OCI-LY7 (cell line): ENCODE results near the gene INTS3. TPM values are rescaled to one million over a fixed set of nuclear protein-coding genes. Genes with fewer than 3 reads are reported as not detected.

Experiments
- BruUV-seq: library from RNA; stranded (reverse); fragments of 400-500 nt; replicated peaks from 2 replicates; lab custom pipeline; 2021; lab: Mats Ljungman, UMichigan
- CTCF ChIA-PET: fragments of 300-600 bp; sonication (Branson Sonifier 250); formaldehyde crosslinking; loops from one replicate; lab custom pipeline; 2022; ENCODE audit warnings: antibody characterized with exemption; ENCODE audit not compliant: unreplicated experiment; lab: Charles Lee
- POLR2A ChIA-PET: fragments of 300-600 bp; sonication (Branson Sonifier 250); formaldehyde crosslinking; loops from one replicate; lab custom pipeline; 2022; ENCODE audit warnings: antibody characterized with exemption; lab: Charles Lee
- DNase-seq: peaks from one replicate; pipeline ENCODE4 v3.0.0-alpha.2; 2015; ENCODE audit warnings: low spot score
- H2AFZ ChIP-seq: fragments of 200-600 bp; sonication (generic), shearing (Covaris generic); 2 replicates; pipeline ENCODE4 v1.6.1; 2014; ENCODE audit warnings: mild to moderate bottlenecking, antibody characterized with exemption, low read length, moderate library complexity
- H3K27ac ChIP-seq: fragments of 200-600 bp; sonication (generic); 2 replicates; pipeline ENCODE4 v1.5.1; 2014; ENCODE audit warnings: mixed run types, low read depth, mild to moderate bottlenecking, moderate library complexity, low read length, inconsistent platforms; ENCODE audit not compliant: poor library complexity, severe bottlenecking
- H3K36me3 ChIP-seq: fragments of 200-600 bp; sonication (generic); 2 replicates; pipeline ENCODE4 v1.6.1; 2014; ENCODE audit warnings: mild to moderate bottlenecking, antibody characterized with exemption, low read length, moderate library complexity, mixed read lengths; ENCODE audit not compliant: insufficient read depth
- H3K4me1 ChIP-seq: fragments of 200-600 bp; sonication (generic); 2 replicates; pipeline ENCODE4 v1.5.1; 2014; ENCODE audit warnings: mild to moderate bottlenecking, low read length; ENCODE audit not compliant: insufficient read depth, poor library complexity, severe bottlenecking
- H3K4me2 ChIP-seq: fragments of 200-600 bp; sonication (generic); 2 replicates; pipeline ENCODE4 v1.6.1; 2014; ENCODE audit warnings: mild to moderate bottlenecking, low read length
- H3K4me3 ChIP-seq: fragments of 200-600 bp; sonication (generic); 2 replicates; pipeline ENCODE4 v1.5.1; 2014; ENCODE audit warnings: mild to moderate bottlenecking, low read depth, low read length; ENCODE audit not compliant: poor library complexity, severe bottlenecking
- H3K79me2 ChIP-seq: fragments of 200-600 bp; sonication (generic); 2 replicates; pipeline ENCODE4 v1.6.1; 2016; ENCODE audit warnings: low read depth, mild to moderate bottlenecking, low read length, moderate library complexity, mixed read lengths; ENCODE audit not compliant: insufficient read depth
- H3K9me2 ChIP-seq: fragments of 200-600 bp; sonication (generic); 2 replicates; pipeline ENCODE4 v1.6.1; 2016; ENCODE audit warnings: mild to moderate bottlenecking, low read length, mixed read lengths; ENCODE audit not compliant: insufficient read depth
- H3K9me3 ChIP-seq: fragments of 200-600 bp; sonication (generic); 2 replicates; pipeline ENCODE4 v1.6.1; 2014; ENCODE audit warnings: mild to moderate bottlenecking, mixed run types, low read length, mixed read lengths
- H4K20me1 ChIP-seq: fragments of 200-600 bp; sonication (generic); 2 replicates; pipeline ENCODE4 v1.6.1; 2014; ENCODE audit warnings: mild to moderate bottlenecking, antibody characterized with exemption, low read length, moderate library complexity, mixed read lengths; ENCODE audit not compliant: insufficient read depth
- EZH2phosphoT487 ChIP-seq: fragments of 200-600 bp; sonication (generic); IDR thresholded peaks from 2 replicates; pipeline ENCODE4 v1.6.1; 2018; ENCODE audit warnings: low read depth, borderline replicate concordance, mild to moderate bottlenecking, mixed run types, antibody characterized with exemption, low read length, moderate library complexity, mixed read lengths
- intact Hi-C: fragments of 100-400 bp; cut with micrococcal nuclease; formaldehyde crosslinking; loops from one replicate; pipeline ENCODE4 v1.10.0; 2022; ENCODE audit not compliant: unreplicated experiment
- total RNA-seq, 2 experiments: library from RNA; depleted of rRNA in 1 of 2; stranded (reverse); fragments of >200 nt in 1 of 2; shearing (Covaris generic) in 1 of 2; gene quantifications; 2 replicates each; pipeline ENCODE4 v1.2.3, GENCODE V29; 2014 to 2022
- TF ChIP-seq, protein P1 (sequence below): fragments of 200-600 bp; sonication (generic); conservative IDR thresholded peaks from 2 replicates; pipeline ENCODE4 v1.5.1; 2014; ENCODE audit warnings: mild to moderate bottlenecking, antibody characterized with exemption, low read length, moderate library complexity, mixed read lengths

The INTS3 gene
- total RNA-seq, 2 experiments from 2014 or later, result 33.5 to 67.3 TPM

- Histone ChIP-seq H3K36me3 (peaks cover 20% of the 10 kb centered on the region), H3K27ac (peak overlapping the region; percentile 64), H3K4me1 (peaks cover 24% of the 10 kb centered on the region), H3K4me2 (peak overlapping the region; percentile 95), H3K9me3 (no peaks in the 10 kb centered on the region), H2AFZ (peak overlapping the region; percentile 27; the same call in 1 of the 2 replicates), H3K9me2 (no peaks in the 10 kb centered on the region), H4K20me1 (no peaks in the 10 kb centered on the region), H3K79me2 (peaks cover 22% of the 10 kb centered on the region; the same call in 1 of the 2 replicates), H3K4me3 (peak overlapping the region; percentile 93)
- peak; percentile 53 for DNase-seq
- ChIA-PET CTCF (interaction anchor here (0.5 kb wide), 1 partner anchor 439 kb away, joined by 4 read pairs; no protein-coding TSS in a partner anchor), POLR2A (interaction anchor here (1.0 to 1.2 kb wide), 2 partner anchors 8 to 45 kb away, joined by 3 read pairs; no protein-coding TSS in a partner anchor)
- intact Hi-C loops, result loop anchor here (1.0 kb wide), 1 partner anchor 57 kb away; no protein-coding TSS in a partner anchor
- TF ChIP-seq, protein P1, sequence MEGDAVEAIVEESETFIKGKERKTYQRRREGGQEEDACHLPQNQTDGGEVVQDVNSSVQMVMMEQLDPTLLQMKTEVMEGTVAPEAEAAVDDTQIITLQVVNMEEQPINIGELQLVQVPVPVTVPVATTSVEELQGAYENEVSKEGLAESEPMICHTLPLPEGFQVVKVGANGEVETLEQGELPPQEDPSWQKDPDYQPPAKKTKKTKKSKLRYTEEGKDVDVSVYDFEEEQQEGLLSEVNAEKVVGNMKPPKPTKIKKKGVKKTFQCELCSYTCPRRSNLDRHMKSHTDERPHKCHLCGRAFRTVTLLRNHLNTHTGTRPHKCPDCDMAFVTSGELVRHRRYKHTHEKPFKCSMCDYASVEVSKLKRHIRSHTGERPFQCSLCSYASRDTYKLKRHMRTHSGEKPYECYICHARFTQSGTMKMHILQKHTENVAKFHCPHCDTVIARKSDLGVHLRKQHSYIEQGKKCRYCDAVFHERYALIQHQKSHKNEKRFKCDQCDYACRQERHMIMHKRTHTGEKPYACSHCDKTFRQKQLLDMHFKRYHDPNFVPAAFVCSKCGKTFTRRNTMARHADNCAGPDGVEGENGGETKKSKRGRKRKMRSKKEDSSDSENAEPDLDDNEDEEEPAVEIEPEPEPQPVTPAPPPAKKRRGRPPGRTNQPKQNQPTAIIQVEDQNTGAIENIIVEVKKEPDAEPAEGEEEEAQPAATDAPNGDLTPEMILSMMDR, result no peak; the same call in 1 of the 2 replicates
- no peak for TF ChIP-seq EZH2phosphoT487
- BruUV-seq, result TSS peak; percentile 92
These were observed 636 bp downstream of the INTS3 start for GRCh38 chr1:153728305-153729066.

DNA sequence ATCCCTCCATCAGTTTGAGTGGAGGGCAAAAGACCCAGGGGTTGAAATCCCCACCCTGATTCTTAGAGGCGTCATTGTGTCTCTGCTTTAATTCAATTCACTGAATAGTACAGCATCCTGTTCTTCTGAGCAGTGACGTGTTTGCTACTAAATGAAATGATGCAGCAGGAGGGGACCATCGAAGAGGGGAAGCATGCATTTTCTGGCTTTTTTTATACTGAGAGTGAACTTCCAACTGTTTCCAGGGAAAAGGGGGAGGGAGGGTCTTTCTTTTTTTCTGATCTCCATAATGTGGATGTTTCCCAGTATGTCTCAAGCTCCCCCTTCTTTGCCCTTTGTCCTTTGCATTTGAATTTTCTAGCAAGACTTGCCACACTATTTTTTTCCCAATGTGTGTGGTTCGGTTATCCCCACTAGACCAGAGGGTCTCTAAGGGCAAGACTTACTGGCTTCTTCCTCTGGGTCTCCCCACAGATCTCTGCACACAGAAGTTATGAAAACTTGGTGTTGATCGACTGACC, 2.7 kb downstream of the INTS3 start:
- peaks cover 23% of the 10 kb centered on the region for H3K36me3 ChIP-seq
- DNase-seq, result peak; percentile 14
- TF ChIP-seq EZH2phosphoT487, result no peak
- TF ChIP-seq, protein P1, result no peak
- H4K20me1 ChIP-seq, result no peaks in the 10 kb centered on the region
- H3K79me2 ChIP-seq, result peaks cover 22% of the 10 kb centered on the region; the same call in 1 of the 2 replicates
- H3K4me2 ChIP-seq, result peak overlapping the region; percentile 95
- ChIA-PET POLR2A (interaction anchor here (0.8 to 1.1 kb wide), 2 partner anchors 24 to 58 kb away, joined by 3 to 4 read pairs; no protein-coding TSS in a partner anchor), CTCF (no interaction called here)
- H2AFZ ChIP-seq, result no peak overlapping the region
- BruUV-seq, result no TSS peak
- intact Hi-C loops, result no loop called here
- peak overlapping the region; percentile 93 for H3K4me3 ChIP-seq
- no peak overlapping the region for H3K27ac ChIP-seq
- H3K9me3 ChIP-seq, result no peaks in the 10 kb centered on the region
- no peaks in the 10 kb centered on the region for H3K9me2 ChIP-seq
- peaks cover 24% of the 10 kb centered on the region for H3K4me1 ChIP-seq
